Embryonic facial prominence (tissue), 1 donor: ENCODE results near the gene ITGA4.

Experiments
- DNase-seq: peaks from one replicate; pipeline ENCODE4 v3.0.0-alpha.2; 2016; ENCODE audit errors: extremely low spot score

ITGA4 gene

DNA sequence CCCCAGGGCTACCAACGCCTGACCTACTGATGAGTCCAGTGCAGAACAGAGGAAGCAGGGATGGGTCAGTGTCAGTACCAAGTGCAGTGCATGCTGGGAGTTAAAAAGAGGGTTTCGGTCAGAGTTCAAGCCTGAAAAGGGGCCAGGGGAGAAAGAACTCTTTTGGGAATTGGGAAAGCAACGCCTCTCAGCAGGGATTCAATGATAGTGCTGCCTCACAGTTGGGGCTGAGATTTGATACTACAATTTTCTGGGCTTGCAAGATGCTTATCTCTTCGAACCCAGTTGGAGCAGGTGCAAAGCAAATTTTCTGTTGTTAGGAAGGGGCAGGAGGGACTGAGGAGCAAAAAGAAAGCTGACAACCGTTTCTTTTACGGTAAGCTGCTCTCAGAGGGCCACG lies 117.1 kb downstream of the ITGA4 start:
- no peak for DNase-seq

GRCh38 chr2:181575024-181575649 lies 118.0 kb downstream of the ITGA4 start:
- DNase-seq = no peak

DNA sequence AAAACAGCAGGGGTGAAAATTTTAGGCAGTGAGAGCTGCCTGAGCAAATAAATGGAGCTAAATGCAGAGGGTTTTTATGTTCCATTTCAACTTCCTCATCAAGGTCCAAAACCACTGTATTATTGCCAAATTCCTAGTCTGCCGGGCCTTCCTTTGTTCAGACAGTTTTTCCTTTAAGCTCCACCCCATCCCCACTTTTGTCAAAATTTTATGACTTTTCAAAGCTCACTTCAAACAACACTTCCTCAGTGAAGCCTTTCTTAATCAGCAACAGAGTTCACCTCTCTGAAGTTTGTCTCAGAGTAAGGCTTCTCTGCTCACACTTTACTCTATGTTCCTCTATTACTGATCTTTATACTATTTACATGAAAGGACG lies 118.5 kb downstream of the ITGA4 start:
- no peak for DNase-seq

- DNase-seq = no peak
These were observed 119.2 kb downstream of the ITGA4 start for GRCh38 chr2:181576431-181576830.

DNA sequence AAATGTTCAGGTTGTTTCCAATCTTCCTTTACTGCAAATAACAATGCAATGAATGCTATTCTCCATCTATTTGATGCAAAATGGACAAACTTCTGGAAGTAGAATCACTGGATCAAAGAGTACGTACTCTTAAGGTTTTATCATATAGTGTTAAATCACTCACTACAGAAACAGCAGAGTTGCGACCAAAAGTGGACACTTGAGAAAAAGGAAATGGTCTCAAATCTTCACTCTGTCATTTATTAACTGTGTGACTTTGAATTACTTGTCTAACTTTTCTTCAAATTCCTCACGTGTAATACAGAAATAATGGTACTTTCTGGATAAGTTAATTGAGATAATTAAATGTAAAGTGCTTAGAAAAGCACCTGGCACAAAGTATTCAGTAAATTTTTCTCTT lies 121.6 kb downstream of the ITGA4 start:
- no peak for DNase-seq

DNA sequence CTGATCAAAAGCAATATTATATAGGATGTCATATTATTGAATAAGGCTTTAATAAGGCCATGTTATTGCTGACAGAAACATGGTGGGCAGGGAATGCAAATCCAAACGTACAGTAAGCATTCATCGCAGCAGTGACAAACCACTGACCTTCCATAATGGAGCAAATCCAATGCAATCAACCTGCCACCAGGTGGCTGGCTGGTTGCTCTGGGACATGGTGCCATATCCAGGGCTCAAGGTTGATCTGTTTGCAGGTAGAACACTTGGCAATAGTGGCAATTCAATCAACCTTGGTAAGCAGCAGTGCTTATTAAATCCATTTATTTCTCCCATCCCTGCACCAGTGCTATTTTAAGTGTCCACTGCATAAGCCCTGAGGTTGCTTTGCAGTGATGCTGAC lies 124.3 kb downstream of the ITGA4 start:
- DNase-seq = no peak

DNA sequence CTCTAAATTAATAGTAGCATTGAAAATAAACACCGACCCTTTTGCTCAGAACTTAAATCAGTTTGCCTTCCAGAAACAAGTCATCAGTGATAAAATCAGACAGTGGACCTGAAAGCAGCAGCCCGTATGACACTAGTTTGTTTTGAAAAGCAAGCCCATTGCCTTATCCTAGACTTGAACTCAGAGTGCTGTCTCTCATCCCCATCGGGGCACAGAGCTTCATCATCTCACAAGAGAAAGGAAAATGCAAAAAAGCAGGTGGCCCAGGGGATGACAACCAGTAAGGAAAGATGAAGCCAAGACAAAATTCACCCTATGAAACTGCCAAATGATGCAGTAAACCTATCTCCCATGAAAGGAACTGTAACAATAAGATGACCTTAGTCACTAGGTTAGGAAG lies 128.5 kb downstream of the ITGA4 start:
- no peak for DNase-seq
